Neural cell (in vitro differentiated cells): Measurements from ENCODE around the gene SNX33. TPM values are rescaled to one million over a fixed set of nuclear protein-coding genes. Genes with fewer than 3 reads are reported as not detected.

Experiments
- H2AFZ ChIP-seq: fragments of 200-600, 300-800 bp; sonication (generic), shearing (Covaris generic); 2 replicates; pipeline ENCODE4 v1.6.0; 2014; ENCODE audit warnings: low read depth, mild to moderate bottlenecking, antibody characterized with exemption, low read length, moderate library complexity
- H3F3A ChIP-seq: fragments of 200-600 bp; shearing (Covaris generic); 2 replicates; pipeline ENCODE4 v1.6.1; 2016; ENCODE audit warnings: mild to moderate bottlenecking, moderate library complexity, mixed read lengths, antibody characterized with exemption, low read length; ENCODE audit not compliant: insufficient read depth, poor library complexity, severe bottlenecking
- H3K27ac ChIP-seq: fragments of 200-600, 300-800 bp; sonication (generic), shearing (Covaris generic); 2 replicates; pipeline ENCODE4 v1.5.1; 2014; ENCODE audit warnings: mild to moderate bottlenecking, low read length, moderate library complexity
- H3K27me3 ChIP-seq: fragments of 300-800, 200-600 bp; sonication (generic), shearing (Covaris generic); 2 replicates; pipeline ENCODE4 v1.6.0; 2014; ENCODE audit warnings: mild to moderate bottlenecking, low read depth, low read length, moderate library complexity; ENCODE audit not compliant: insufficient read depth
- H3K36me3 ChIP-seq: fragments of 300-800, 200-600 bp; sonication (generic), shearing (Covaris generic); 2 replicates; pipeline ENCODE4 v1.5.1; 2014; ENCODE audit warnings: mild to moderate bottlenecking, antibody characterized with exemption, low read length, moderate library complexity; ENCODE audit not compliant: insufficient read depth
- H3K4me2 ChIP-seq: fragments of 300-800, 200-600 bp; sonication (generic), shearing (Covaris generic); 2 replicates; pipeline ENCODE4 v1.6.0; 2014; ENCODE audit warnings: mild to moderate bottlenecking, low read length
- H3K4me3 ChIP-seq: fragments of 300-800, 200-600 bp; sonication (generic), shearing (Covaris generic); 2 replicates; pipeline ENCODE4 v1.5.1; 2014; ENCODE audit warnings: mild to moderate bottlenecking, low read length, moderate library complexity
- H3K79me2 ChIP-seq: fragments of 200-600 bp; shearing (Covaris generic); replicated peaks from 2 replicates; pipeline ENCODE4 v1.6.0; 2014; ENCODE audit warnings: mild to moderate bottlenecking, low read length, moderate library complexity; ENCODE audit not compliant: insufficient read depth
- H3K9ac ChIP-seq: fragments of 300-800, 200-600 bp; sonication (generic), shearing (Covaris generic); 2 replicates; pipeline ENCODE4 v1.6.1; 2016; ENCODE audit warnings: mild to moderate bottlenecking, low read length, mixed read lengths
- H3K9me2 ChIP-seq: fragments of 200-600 bp; shearing (Covaris generic); 2 replicates; pipeline ENCODE4 v1.6.1; 2016; ENCODE audit warnings: mild to moderate bottlenecking, low read length, mixed read lengths; ENCODE audit not compliant: insufficient read depth
- H3K9me3 ChIP-seq: fragments of 200-600, 300-800 bp; sonication (generic), shearing (Covaris generic); 2 replicates; pipeline ENCODE4 v1.6.1; 2016; ENCODE audit warnings: mild to moderate bottlenecking, mixed run types, low read length, moderate library complexity, mixed read lengths
- H4K20me1 ChIP-seq: fragments of 200-600 bp; shearing (Covaris generic); 2 replicates; pipeline ENCODE4 v1.6.1; 2016; ENCODE audit warnings: mild to moderate bottlenecking, mixed run types; ENCODE audit not compliant: insufficient read depth
- EP300 ChIP-seq: fragments of 450-650 bp; conservative IDR thresholded peaks from 2 replicates; pipeline ENCODE4 v1.6.1; 2014; ENCODE audit warnings: antibody characterized with exemption, mild to moderate bottlenecking, moderate library complexity; ENCODE audit not compliant: poor library complexity, severe bottlenecking
- EZH2 ChIP-seq: fragments of 200-600, 300-800 bp; shearing (Covaris generic), sonication (generic); IDR thresholded peaks from 2 replicates; pipeline ENCODE4 v1.6.1; 2014; ENCODE audit warnings: antibody characterized with exemption, low read length, borderline replicate concordance, mild to moderate bottlenecking; ENCODE audit not compliant: insufficient read depth, poor library complexity, severe bottlenecking
- MXI1 ChIP-seq: fragments of 450-650 bp; conservative IDR thresholded peaks from 2 replicates; pipeline ENCODE4 v1.6.1; 2014; ENCODE audit warnings: antibody characterized with exemption, mild to moderate bottlenecking; ENCODE audit not compliant: poor library complexity, severe bottlenecking
- POLR2AphosphoS5 ChIP-seq: IDR thresholded peaks from 2 replicates; pipeline ENCODE4 v1.6.1; 2012
- RAD21 ChIP-seq: fragments of 450-650 bp; conservative IDR thresholded peaks from 2 replicates; pipeline ENCODE4 v1.6.1; 2014; ENCODE audit warnings: antibody characterized with exemption, mild to moderate bottlenecking, moderate library complexity
- SMC3 ChIP-seq: fragments of 450-650 bp; conservative IDR thresholded peaks from 2 replicates; pipeline ENCODE4 v1.6.1; 2014; ENCODE audit warnings: antibody characterized with exemption, mild to moderate bottlenecking, moderate library complexity; ENCODE audit not compliant: poor library complexity
- TAF1 ChIP-seq: IDR thresholded peaks from 2 replicates; pipeline ENCODE4 v1.6.1; 2012; ENCODE audit warnings: low read depth
- polyA plus RNA-seq: library from polyadenylated mRNA; depleted of rRNA; stranded (reverse); fragments of >200 nt; gene quantifications from 2 replicates; pipeline ENCODE4 v1.2.3, GENCODE V29; 2014
- TF ChIP-seq, protein P1 (sequence below): fragments of 450-650 bp; IDR thresholded peaks from 2 replicates; pipeline ENCODE4 v1.5.1; 2014; ENCODE audit warnings: antibody characterized with exemption, mild to moderate bottlenecking, moderate library complexity; ENCODE audit not compliant: poor library complexity, severe bottlenecking
- TF ChIP-seq, protein P2 (sequence below): IDR thresholded peaks from 2 replicates; pipeline ENCODE4 v1.6.1; 2012; ENCODE audit warnings: borderline replicate concordance

Gene SNX33
- polyA plus RNA-seq, 1 donor from 2014 or later = 0.14 TPM

DNA sequence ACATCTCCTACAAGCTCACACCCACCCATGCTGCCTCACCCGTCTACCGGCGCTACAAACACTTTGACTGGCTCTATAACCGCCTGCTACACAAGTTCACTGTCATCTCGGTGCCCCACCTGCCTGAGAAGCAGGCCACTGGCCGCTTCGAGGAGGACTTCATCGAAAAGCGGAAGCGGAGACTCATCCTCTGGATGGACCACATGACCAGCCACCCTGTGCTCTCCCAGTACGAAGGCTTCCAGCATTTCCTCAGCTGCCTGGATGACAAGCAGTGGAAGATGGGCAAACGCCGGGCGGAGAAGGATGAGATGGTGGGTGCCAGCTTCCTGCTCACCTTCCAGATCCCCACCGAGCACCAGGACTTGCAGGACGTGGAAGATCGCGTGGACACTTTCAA lies 2.1 kb downstream of the SNX33 start:
- TF ChIP-seq EP300 (no peak), SMC3 (no peak)
- Histone ChIP-seq H3K79me2 (peaks cover 4% of the 10 kb centered on the region), H3K36me3 (no peaks in the 10 kb centered on the region), H3K9me3 (no peaks in the 10 kb centered on the region), H3K4me3 (no peak overlapping the region), H3K27me3 (peaks cover 27% of the 10 kb centered on the region), H3K4me2 (no peak overlapping the region), H2AFZ (no peak overlapping the region), H4K20me1 (no peaks in the 10 kb centered on the region), H3K9me2 (no peaks in the 10 kb centered on the region), H3K27ac (no peak overlapping the region), H3F3A (no peaks in the 10 kb centered on the region), H3K9ac (no peak overlapping the region)

DNA sequence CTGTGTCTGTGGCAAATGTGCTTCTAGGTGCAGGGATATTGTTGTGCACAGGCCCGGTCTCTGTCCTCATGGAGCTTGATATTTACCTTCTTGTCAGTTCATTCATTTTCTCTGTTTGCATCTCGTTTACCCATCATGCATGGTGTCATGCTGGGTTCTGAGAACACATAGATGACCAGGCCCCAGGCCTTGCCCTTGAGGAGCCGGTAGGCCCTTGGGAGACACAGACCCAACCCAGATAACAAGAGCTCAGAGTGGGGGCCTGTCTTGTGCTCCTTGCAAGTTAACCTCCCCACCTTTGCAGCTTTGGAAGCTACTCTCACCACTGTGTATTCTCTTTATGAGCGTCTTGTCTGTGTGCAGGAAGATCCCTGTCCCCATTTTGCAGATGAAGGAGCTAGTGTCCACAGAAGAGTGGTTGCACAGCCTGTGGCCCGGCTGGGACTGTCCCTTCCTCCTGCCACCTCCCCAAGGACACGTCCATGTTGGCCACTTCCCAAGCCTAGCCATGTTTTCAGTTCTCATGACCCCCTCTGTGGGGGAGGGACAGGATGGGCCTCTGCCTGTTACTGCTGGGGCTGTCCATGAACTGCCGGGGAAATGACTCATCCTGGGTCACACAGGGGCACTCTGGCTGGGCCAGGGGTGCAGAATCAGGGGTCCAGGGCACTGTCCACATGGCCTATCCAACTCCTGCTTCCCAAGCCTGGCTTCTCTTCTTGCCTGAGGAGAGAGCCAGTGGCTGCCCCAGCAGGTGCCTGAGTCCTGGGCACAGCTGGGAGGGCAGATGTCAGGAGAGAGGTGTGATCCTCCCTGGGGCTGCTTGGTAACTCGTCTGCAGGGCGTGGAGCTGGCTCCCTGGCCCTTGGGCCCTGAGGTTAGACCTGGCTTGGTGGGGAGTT lies 3.4 kb downstream of the SNX33 start:
- Histone ChIP-seq H3K27me3 (peaks cover 25% of the 10 kb centered on the region), H4K20me1 (no peaks in the 10 kb centered on the region), H3K4me2 (no peak overlapping the region), H2AFZ (no peak overlapping the region), H3K9me3 (no peaks in the 10 kb centered on the region), H3K9me2 (no peaks in the 10 kb centered on the region), H3F3A (no peaks in the 10 kb centered on the region), H3K4me3 (no peak overlapping the region), H3K36me3 (no peaks in the 10 kb centered on the region), H3K9ac (no peak overlapping the region), H3K79me2 (peaks cover 4% of the 10 kb centered on the region), H3K27ac (no peak overlapping the region)
- TF ChIP-seq, protein P1, sequence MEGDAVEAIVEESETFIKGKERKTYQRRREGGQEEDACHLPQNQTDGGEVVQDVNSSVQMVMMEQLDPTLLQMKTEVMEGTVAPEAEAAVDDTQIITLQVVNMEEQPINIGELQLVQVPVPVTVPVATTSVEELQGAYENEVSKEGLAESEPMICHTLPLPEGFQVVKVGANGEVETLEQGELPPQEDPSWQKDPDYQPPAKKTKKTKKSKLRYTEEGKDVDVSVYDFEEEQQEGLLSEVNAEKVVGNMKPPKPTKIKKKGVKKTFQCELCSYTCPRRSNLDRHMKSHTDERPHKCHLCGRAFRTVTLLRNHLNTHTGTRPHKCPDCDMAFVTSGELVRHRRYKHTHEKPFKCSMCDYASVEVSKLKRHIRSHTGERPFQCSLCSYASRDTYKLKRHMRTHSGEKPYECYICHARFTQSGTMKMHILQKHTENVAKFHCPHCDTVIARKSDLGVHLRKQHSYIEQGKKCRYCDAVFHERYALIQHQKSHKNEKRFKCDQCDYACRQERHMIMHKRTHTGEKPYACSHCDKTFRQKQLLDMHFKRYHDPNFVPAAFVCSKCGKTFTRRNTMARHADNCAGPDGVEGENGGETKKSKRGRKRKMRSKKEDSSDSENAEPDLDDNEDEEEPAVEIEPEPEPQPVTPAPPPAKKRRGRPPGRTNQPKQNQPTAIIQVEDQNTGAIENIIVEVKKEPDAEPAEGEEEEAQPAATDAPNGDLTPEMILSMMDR = no peak
- TF ChIP-seq TAF1 (no peak), SMC3 (no peak), EZH2 (no peak), RAD21 (no peak), MXI1 (no peak), POLR2AphosphoS5 (no peak), EP300 (no peak)
- TF ChIP-seq, protein P2, sequence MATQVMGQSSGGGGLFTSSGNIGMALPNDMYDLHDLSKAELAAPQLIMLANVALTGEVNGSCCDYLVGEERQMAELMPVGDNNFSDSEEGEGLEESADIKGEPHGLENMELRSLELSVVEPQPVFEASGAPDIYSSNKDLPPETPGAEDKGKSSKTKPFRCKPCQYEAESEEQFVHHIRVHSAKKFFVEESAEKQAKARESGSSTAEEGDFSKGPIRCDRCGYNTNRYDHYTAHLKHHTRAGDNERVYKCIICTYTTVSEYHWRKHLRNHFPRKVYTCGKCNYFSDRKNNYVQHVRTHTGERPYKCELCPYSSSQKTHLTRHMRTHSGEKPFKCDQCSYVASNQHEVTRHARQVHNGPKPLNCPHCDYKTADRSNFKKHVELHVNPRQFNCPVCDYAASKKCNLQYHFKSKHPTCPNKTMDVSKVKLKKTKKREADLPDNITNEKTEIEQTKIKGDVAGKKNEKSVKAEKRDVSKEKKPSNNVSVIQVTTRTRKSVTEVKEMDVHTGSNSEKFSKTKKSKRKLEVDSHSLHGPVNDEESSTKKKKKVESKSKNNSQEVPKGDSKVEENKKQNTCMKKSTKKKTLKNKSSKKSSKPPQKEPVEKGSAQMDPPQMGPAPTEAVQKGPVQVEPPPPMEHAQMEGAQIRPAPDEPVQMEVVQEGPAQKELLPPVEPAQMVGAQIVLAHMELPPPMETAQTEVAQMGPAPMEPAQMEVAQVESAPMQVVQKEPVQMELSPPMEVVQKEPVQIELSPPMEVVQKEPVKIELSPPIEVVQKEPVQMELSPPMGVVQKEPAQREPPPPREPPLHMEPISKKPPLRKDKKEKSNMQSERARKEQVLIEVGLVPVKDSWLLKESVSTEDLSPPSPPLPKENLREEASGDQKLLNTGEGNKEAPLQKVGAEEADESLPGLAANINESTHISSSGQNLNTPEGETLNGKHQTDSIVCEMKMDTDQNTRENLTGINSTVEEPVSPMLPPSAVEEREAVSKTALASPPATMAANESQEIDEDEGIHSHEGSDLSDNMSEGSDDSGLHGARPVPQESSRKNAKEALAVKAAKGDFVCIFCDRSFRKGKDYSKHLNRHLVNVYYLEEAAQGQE = no peak
